Measurements from ENCODE around the gene CCDC28B.
A peak's percentile ranks its signal among the peaks of the same experiment; 100 is the strongest.
"Not testable (repeated sequence)": the region's sequence is repeated elsewhere in the genome, so short reads cannot be mapped to it uniquely, and the experiment has no call there.

Gene CCDC28B

GRCh38 chr1:32200226-32201010 is at the start of gene CCDC28B:
Gene CCDC28B (plus strand): TSS chr1:32200595. CDS start chr1:32201936, 1,341 bp downstream.
- peak; percentile 56 for DNase-seq

- no peak for DNase-seq
Observed at GRCh38 chr1:32150847-32151246, 49.5 kb upstream of the CCDC28B start.

GRCh38 chr1:32151319-32151787 is 49.0 kb upstream of the CCDC28B start:
- DNase-seq: peak; percentile 16

- no peak for DNase-seq
Observed at GRCh38 chr1:32159189-32159588, 41.2 kb upstream of the CCDC28B start.

GRCh38 chr1:32163405-32163804 is 37.0 kb upstream of the CCDC28B start:
- no peak for DNase-seq

GRCh38 chr1:32165633-32166032 is 34.8 kb upstream of the CCDC28B start:
- not testable (repeated sequence) for DNase-seq

GRCh38 chr1:32170991-32171390 is 29.4 kb upstream of the CCDC28B start:
- no peak for DNase-seq

GRCh38 chr1:32172621-32173245 is 27.7 kb upstream of the CCDC28B start:
- no peak for DNase-seq

- no peak for DNase-seq
Observed at GRCh38 chr1:32178380-32179192, 21.8 kb upstream of the CCDC28B start.

- no peak for DNase-seq
Observed at GRCh38 chr1:32179193-32179442, 21.3 kb upstream of the CCDC28B start.

GRCh38 chr1:32179443-32180185 is 20.8 kb upstream of the CCDC28B start, which contains the start of gene TXLNA:
Gene TXLNA (plus strand): TSS chr1:32179675. CDS start chr1:32180346, 671 bp downstream.
- peak; percentile 89 for DNase-seq

- DNase-seq: no peak
Observed at GRCh38 chr1:32180186-32181060, 20.0 kb upstream of the CCDC28B start.

- no peak for DNase-seq
Observed at GRCh38 chr1:32181065-32181464, 19.3 kb upstream of the CCDC28B start.

GRCh38 chr1:32181563-32181962 is 18.8 kb upstream of the CCDC28B start:
- no peak for DNase-seq

GRCh38 chr1:32182060-32182459 is 18.3 kb upstream of the CCDC28B start:
- no peak for DNase-seq

GRCh38 chr1:32184650-32185049 is 15.7 kb upstream of the CCDC28B start:
- no peak for DNase-seq

- DNase-seq: no peak
Observed at GRCh38 chr1:32186077-32186476, 14.3 kb upstream of the CCDC28B start.

GRCh38 chr1:32186491-32186890 is 13.9 kb upstream of the CCDC28B start:
- DNase-seq: no peak

GRCh38 chr1:32187850-32188249 is 12.5 kb upstream of the CCDC28B start:
- DNase-seq: no peak

GRCh38 chr1:32192220-32192948 is 8.0 kb upstream of the CCDC28B start:
- no peak for DNase-seq

- no peak for DNase-seq
Observed at GRCh38 chr1:32194984-32195383, 5.4 kb upstream of the CCDC28B start.
